Eye (tissue), 1 donor: ENCODE measurements around the gene HES7.
"Not testable (repeated sequence)": the region's sequence is repeated elsewhere in the genome, so short reads cannot be mapped to it uniquely, and the experiment has no call there.

Source experiments
- DNase-seq: peaks from one replicate; pipeline ENCODE4 v3.0.0-alpha.2; 2015

The HES7 gene

GRCh38 chr17:8121681-8122421 lies 2.1 kb downstream of the HES7 start:
- DNase-seq: peak; percentile 78

GRCh38 chr17:8121407-8121680 lies 2.6 kb downstream of the HES7 start:
- DNase-seq: no peak

GRCh38 chr17:8120520-8121406 lies 3.1 kb downstream of the HES7 start:
- DNase-seq: peak; percentile 79

GRCh38 chr17:8119581-8120519 lies 4.1 kb downstream of the HES7 start:
- peak; percentile 100 for DNase-seq

- DNase-seq: peak; percentile 98
These were observed 4.9 kb downstream of the HES7 start for GRCh38 chr17:8118769-8119580.

GRCh38 chr17:8117980-8118768 lies 5.7 kb downstream of the HES7 start, which contains the start of gene ALOXE3:
ALOXE3 (minus strand) TSS chr17:8118514; CDS start chr17:8117990, 524 bp downstream.
- DNase-seq: peak; percentile 59

GRCh38 chr17:8117367-8117979 lies 6.4 kb downstream of the HES7 start:
- DNase-seq: peak; percentile 33

- DNase-seq: no peak
These were observed 7.1 kb downstream of the HES7 start for GRCh38 chr17:8116776-8117175.

GRCh38 chr17:8110907-8111306 lies 13.0 kb downstream of the HES7 start:
- DNase-seq: no peak

- no peak for DNase-seq
These were observed 13.5 kb downstream of the HES7 start for GRCh38 chr17:8110456-8110804.

- DNase-seq: peak; percentile 70
These were observed 14.0 kb downstream of the HES7 start for GRCh38 chr17:8109661-8110455.

GRCh38 chr17:8108972-8109660 lies 14.8 kb downstream of the HES7 start:
- DNase-seq: no peak

- not testable (repeated sequence) for DNase-seq
These were observed 16.9 kb downstream of the HES7 start for GRCh38 chr17:8106980-8107379.

- no peak for DNase-seq
These were observed 17.9 kb downstream of the HES7 start for GRCh38 chr17:8105957-8106398.

- no peak for DNase-seq
These were observed 19.0 kb downstream of the HES7 start for GRCh38 chr17:8104911-8105310.

GRCh38 chr17:8103549-8103948 lies 20.4 kb downstream of the HES7 start:
- DNase-seq: no peak

- no peak for DNase-seq
These were observed 22.2 kb downstream of the HES7 start for GRCh38 chr17:8101721-8102120.

- no peak for DNase-seq
These were observed 23.1 kb downstream of the HES7 start for GRCh38 chr17:8100763-8101162.

GRCh38 chr17:8100111-8100510 lies 23.8 kb downstream of the HES7 start:
- no peak for DNase-seq
